Renal pelvis (tissue), 4 donors: ENCODE results near the gene B3GNT5. TPM values are rescaled to one million over a fixed set of nuclear protein-coding genes. Genes with fewer than 3 reads are reported as not detected.

ENCODE experiments used
- DNase-seq: peaks from one replicate; pipeline ENCODE4 v3.0.0-alpha.2; 2013
- polyA plus RNA-seq, 3 donors: library from polyadenylated mRNA; unstranded; fragments of 120-200 nt; gene quantifications; one replicate each; pipeline ENCODE4 v1.2.1, GENCODE V29; 2013; ENCODE audit not compliant: insufficient read length in 3 of 3

B3GNT5 gene
- polyA plus RNA-seq, 3 donors = 21.4 to 25.2 (median 22.6) TPM

DNA sequence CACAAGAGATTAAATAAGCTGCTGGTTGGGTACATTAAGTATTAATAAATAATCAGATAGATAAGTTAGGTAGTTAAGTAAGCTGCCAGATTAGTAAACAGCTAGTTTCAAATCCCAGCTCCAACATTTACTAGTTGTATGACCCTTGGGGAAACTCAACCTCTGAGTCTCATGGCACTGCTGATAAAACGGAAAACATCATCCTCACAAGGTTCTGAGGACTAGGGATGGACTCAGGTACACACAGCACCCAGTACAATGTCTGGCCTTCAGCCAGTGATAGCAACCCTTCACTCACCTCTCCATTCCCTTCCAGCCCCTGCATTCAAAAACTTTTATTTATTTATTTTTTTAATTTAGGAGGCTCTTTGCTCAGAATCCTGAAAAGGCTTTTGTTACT, 32.3 kb downstream of the B3GNT5 start:
- no peak for DNase-seq

DNA sequence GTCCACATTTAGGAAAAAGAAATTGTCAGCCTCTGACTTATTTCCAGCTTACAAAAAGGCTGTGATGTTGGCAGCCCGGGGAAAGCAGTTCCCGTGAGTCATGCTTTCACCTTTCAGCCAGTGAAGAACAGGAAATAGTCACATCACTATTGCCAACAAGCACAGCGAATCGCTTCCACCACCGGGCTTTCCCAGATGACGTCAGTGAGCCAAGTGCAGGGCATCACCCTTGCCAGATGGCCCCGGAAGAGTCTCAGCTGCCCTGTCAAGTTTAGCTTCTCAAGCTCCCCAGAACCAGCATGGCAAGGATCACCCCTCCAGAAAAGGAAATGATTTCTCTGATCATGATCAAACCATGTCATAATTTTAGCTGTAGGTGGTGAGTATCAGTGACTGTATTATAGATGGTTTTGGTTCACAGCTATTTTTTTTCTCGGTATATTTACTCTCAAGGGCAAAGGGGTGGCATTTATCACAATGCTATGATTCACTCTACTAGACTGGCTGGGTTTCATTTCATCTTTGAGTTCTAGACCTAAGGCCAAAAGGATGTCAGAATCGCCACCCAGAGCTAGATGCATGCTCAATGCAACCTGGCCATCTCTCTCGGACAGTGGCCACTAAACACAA, 32.9 kb downstream of the B3GNT5 start:
- peak; percentile 27 for DNase-seq

DNA sequence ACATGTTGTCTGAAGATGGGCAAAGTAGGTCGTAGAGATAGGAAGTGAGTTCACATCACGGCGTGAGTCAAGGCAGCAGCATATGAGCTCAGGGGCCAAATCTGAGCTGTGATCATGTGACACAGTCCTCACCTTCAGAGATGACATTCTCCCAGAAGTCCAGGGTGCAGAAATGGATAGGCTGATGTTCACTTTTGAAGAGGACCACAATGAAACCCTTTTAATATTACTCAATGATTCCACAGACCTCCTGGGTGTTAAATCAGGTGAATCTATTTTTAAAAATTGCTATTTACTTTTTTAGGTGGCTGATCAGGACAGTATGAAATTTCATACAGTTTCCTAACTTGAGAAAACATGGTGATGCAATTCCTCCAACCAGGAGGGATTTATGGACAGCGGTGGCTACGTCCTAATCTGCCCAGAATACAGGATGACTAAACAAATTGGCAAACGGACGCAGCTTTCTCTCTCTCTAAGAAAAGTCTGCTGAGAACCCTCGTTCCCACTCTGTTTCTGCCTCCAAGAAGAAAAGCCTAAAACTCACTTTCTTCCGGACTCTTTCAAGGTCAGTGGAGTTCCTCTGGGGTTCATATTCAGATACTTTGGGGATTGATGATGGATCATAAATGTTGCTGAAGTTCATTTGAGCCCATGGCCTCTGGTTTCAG, 34.4 kb downstream of the B3GNT5 start:
- DNase-seq = no peak

DNA sequence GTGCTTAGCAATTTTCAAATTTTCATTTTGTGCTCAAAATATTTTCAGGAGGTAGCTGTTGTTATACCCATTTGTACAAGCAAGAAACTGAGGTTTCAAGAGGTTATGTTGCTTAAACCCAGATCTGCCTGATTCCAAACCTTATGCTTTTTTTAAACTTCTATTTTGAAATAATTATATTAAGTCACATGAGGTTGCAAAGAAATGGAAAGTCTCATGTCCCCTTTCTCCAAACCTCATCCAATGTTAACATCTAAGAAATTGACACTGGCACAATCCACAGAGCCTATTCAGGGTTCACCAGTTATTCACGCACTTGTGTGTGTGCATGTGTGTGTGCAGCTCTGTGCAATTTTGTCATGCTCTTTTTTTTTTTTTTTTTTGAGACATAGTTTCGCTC, 35.1 kb downstream of the B3GNT5 start:
- DNase-seq = no peak

DNA sequence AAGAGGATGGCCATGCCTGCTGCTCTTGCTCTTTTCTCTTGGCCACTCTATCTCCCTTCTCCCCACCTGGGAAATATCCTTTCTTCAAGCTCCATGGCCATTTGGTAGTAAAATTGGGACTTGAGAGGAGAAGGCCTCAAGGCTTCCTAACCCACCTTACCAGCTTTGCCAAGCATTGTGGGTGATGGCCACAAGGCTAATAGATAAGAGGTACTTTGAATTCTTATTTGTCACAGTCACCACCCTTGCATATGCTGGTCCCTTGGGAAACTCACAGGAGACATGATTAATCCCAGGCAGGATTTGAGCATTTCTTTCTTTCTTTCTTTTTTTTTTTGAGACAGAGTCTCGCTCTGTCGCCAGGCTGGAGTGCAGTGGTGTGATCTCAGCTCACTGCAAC, 37.2 kb downstream of the B3GNT5 start:
- no peak for DNase-seq

DNA sequence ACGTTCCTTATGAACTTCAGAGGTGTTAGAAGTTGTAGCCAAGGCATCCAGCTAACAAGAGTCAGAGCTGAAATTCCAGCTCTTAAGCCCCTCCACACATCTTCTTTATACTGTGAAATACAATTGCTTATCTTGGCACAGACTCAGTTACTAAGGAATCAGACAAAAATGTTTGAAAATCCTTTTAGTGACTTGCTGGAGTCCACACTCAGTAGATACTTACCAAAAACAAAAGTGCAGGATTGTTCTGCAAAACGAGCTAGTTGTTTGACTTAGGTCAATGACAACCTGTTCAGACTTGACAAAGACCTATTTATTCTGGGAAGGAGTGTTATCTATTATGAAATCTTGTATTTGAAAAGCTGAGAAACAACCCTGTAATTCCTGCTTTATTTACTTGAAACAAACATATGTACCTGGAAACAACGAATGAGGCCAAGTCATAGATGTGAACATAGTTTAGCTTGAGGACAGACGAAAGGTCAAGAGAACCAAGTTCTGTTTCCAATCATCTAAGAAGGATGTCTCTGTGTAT, 38.5 kb downstream of the B3GNT5 start:
- no peak for DNase-seq

DNA sequence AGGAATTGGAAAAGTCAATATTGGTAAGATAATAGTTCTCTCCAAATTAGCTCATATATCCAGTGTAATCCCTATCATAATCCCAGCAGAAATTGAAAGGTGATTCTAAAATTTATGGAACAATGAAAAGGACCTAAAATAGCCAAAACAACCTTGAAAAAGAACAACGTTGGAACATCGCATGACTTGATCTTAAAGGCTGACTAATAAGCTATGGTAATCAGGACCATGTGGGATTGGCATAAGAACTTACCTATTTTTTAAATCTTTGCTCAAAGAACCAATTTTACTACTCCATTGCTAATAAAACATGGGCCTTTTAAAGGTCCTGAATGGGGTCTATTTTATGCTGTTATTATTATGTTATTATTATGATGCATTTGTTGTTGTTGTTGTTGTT, 40.9 kb downstream of the B3GNT5 start:
- DNase-seq = no peak

DNA sequence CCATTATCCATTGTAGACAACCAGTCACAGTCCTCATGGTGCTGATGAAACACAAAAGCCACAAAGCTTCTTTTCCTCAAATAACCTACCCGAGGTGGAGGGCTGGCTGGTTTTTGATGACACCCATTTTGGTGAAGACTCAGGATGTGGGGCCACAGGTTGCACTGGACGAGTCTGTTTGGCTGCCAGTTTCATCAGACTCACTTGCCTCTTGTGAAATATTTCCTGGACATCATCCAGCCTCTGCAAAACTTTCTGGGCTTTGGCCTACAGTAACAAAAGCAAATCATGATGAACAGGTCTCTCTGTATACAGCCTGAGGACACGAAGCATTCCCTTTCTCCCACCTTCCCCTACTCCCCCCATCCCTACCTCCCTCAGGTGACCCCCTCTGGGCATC, 42.2 kb downstream of the B3GNT5 start:
- no peak for DNase-seq

DNA sequence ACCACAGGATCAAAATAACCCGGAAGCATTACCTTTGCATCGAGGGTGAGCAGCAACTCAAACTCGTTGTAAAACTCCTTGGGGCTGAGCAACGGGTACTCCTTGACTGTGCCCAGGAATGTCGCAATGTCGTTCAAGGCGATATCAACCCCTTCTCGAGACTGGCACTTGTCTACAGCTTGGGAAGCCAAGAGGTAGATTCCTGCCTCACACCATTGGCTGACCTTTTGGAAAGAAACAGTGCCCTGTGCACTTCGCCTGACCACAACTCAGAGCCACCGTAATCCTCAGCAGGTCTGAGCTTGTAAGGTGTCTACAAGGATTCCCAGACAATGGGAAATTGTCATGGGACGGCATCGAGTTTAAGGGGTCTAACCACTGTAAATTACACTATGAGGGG, 43.9 kb downstream of the B3GNT5 start:
- DNase-seq = no peak

DNA sequence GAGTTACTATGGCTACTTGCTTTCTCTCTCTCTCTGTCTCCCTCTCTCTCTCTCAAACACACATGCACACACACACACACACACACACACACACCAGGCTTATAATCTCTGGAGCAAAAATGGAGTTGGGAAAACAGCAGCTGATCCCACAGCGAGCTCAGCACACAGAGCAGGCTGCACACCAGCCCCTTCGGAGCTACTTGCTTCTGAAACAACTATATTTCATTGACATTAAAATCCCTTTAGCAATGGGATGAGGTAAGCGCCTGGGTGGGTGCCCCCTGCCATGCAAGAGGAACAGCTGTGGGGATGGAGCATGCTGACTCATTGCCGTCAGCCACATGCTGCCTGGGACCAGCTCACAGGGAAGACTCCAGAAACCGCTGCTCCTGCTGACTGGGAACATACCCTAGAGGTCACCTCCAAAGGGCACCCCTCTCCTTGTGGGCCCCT, 45.7 kb downstream of the B3GNT5 start:
- no peak for DNase-seq

DNA sequence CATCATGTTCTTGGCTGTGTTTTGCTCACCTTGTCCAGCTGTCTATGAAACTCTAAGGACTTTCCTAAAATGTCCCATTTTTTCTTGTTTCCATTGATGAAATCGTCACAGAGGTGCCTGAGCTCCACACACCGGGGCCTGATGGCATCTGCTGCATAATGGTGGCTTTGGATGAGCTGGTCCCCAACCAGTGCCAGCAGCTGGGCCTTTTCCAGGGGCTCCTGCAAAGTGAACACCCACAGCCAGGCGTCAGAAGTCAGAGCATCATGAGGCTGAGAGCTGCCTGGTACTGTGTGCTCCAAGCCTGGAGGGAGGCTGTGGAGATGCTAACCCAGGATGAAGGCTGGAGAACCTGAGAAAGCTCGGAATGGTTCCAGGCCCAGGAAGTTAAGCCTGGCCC, 46.9 kb downstream of the B3GNT5 start:
- no peak for DNase-seq

DNA sequence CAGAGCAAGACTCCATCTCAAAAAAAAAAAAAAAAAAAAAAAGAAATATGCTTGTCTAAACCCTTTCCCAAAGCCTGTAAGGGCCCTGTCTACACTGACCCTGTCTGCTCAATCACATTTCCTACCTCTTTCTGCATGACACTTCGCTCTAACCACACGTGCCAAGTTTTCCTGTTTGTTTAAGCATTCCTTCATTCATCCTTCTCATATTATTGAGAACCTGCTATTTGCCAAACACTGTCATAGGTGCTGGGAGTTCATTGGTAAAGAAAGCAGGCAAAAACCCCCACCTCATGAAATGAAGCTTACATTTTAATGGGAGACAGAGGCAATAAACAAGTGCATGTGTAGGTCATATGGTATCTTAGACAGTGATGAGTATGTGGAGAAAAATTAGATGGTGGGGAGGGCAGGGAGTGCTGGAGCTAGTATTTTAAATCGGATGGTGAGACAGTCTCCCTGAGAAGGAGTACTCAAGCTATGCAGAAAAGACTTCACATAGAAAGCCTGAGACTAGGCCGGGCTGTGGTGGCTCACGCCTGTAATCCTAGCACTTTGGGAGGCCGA, 48.0 kb downstream of the B3GNT5 start:
- no peak for DNase-seq

DNA sequence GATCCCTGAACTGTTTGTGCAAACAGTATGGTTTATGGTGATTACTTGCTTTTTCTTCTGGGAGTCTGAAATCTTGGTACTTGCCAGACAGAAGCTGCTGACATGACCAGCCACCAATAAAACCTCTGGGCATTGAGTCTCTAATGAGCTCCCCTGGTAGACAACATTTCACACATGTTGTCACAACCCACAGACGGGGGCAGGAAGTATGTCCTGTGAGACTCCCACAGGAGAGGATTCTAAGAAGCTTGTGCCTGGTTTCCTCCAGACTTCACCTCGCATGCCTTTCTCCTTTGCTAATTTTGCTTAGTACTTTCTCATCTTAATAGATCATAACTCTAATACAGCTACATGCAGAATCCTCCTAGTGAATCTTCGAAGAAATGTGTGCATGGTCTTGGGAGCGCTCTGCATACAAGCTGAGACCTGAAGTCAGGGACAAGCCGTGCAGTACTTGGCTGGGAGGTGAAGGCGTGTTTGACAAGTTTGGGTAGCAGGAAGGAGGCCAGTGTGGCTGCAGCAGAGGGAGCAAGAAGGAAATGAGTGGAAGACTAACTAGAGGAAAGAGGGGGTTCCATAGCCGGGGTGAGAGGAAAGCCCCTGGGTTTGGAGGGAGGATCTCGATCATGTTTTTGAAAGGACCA, 49.0 kb downstream of the B3GNT5 start:
- no peak for DNase-seq

DNA sequence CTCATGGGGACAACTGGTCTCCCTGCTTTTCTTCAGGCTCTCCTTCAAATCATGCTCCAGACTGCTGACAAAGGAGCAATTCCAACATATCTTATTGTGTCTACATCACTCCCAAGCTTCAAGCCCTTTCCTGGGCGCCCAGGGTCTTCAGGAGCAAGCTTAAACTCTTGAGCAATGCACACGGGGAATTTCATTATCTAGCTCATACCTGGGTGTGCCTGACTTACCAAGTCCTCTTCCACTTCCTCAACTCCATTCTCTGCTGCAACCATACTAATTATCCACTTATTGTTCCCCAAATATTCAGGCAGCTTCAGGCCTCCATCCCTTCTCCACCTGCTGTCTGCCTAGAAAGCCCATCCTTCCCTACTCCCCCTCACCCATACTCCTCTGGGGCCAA, 50.6 kb downstream of the B3GNT5 start:
- no peak for DNase-seq

DNA sequence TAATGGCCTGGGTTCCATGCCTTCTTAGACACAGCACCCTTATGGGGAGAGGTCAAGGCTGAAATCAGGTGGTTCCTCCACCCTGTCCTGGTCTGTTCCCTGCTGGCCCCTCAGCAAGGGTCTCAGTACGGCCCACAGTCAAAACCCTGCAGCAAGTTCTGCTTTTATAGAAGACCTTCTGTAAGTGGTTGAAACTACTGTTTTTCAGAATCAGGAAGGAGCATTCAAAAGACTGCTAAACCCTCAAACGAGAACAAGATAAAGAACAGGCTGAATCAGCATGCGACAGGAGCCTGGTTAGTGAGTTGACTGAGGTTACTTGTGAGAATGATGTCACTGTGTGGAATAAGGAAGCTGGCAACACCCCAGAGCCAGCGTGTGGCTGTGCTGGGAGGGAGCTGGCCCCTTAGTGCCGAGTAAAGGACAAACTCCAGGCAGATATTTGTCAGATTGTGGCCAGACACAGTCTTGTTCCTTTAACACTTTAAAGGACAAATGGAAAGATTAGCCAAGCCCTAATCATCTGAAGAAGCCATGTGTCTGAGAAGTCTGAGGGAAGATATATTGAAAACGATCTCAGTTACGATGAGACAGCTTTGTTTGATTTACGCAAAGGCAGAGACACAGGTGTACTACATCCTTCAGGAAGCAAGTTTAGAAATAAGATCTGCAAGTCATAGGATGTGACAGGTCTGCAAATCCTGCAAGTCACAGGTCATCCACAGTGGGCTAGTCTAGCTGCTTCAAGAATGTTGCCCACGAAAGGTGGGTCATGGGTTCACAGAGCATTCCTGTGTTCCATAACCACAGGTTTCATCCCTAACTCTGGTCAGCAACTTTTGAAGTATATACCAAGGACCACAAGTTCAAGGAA, 54.0 kb downstream of the B3GNT5 start:
- DNase-seq = no peak

DNA sequence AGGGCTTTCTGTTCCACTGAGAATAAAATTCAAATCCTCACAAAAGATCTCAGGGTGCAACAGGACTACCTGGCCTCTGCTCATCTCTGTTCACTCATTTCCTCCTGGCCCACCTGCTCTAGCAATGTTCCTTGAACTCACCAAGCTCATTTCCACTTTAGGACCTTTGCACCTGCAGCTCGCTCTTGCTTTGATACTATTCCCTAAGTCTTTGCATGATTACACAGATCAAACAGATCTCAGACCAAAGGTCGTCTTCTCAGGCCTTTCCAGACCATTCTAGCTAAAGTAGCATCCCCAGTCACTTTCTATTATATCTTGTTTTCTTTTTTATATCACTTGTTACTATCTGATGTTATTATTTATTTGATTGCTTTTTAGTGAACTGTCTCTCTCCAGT, 54.7 kb downstream of the B3GNT5 start:
- DNase-seq = no peak

DNA sequence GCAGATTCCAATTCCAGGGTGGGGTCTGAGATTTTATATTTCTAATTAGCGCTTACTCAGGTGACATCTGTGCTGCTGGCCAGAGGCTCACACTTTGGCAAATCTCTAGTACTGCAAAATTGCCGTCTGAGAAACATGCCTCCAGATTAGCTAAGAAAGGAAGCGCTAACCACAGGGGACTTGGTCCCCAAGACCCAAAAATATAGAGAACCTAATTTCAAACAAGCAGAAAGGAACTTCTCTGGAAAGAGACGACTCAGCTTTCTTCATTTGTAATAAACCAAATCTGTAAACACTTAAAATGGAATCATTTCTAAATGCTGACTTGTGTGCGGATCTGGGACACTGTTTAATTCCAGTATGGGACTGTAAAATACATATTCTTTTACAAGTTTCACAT, 55.7 kb downstream of the B3GNT5 start:
- DNase-seq = no peak

DNA sequence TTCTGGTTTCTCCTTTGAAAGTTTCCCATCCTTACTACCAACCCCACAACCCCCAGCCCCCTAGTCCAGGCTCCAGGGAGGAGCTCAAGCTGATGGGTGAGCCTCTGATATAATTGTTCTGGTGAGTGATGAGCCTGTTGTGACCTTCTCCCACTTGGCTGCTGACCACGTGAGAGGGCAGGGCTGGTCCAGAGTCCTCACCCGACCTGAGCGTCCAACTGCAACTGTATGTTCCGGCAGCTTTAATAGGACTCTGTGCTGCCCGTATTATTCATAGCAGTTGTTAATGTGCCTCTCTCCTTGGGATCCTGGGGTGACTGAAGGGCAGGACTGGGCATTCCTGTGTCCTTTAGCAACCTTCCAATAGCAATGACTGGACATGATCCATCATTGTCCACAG, 56.2 kb downstream of the B3GNT5 start:
- DNase-seq = no peak

DNA sequence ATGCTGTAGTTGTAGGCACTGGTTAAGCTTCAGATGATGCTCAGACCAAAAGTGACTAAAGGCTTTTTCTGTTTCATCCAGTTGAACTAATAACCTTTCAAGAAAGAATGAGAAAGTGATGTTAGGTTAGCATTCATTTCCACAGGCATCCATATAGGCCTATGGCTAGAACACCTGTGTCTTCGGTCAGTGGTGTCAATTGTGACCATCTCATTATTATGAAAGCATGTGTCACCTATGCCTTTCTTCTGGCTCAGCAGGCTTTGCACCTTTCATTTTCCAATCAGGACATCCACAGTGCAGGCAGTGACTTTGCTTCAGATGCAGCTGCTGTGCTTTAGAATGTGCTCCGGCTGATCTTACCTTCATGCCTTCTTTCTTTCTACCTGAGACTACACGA, 57.9 kb downstream of the B3GNT5 start:
- no peak for DNase-seq

DNA sequence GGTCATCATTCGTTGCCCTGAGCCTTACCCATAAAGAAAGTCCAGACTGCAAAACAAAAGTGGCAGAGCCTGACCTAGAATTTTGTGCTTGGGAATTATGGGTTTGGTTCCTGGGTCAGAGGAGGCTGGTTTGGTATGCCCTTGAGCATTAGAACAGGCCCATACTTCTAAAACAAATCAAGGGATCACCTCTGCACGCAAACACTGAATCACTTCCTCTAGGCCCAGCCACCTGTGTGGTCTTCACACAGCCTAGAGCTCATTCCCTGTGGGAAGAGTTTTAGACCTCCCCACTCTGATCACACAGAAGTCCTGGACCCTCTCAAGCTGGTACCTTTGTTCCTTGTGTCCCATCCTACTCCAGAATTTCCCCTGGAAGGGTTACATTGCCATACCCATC, 59.4 kb downstream of the B3GNT5 start:
- no peak for DNase-seq

DNA sequence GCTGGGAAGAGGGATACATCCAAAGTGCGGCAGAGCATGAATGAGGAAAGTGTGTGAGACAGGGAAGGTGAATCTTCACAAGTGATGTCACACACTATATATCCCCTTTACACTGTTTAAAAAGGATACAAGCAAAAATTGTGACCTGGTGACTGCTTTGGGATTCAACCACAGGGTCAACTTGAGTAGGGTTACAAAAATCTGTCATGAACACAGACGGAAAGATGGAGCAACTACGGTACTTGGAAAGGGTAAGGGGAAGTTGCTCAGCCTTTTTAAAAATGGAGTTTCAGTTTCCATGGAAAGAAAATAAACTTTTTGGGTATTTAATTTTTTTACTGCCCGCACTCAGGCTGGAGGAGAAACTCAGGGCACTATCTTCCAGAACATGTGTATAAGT, 60.3 kb downstream of the B3GNT5 start:
- no peak for DNase-seq

DNA sequence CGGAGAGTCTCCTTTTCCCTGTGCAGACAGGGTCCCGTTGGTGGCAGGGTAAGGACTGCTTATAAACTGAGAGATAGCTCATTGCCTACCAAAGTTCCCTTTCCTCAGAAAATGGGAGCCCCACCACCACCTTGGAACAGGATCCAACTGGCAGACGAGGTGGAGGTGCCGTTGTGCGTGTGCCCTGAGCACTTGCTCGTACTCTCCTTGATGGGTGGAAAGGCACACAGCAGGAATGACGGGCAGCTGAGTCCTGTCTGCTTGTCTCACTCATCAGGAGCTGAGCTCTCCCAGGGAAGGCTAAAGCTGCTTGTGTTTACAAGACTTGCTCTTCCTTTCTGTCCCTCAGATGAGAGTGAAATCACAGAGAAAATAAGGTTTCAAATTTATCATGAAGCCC, 60.7 kb downstream of the B3GNT5 start:
- DNase-seq = no peak
